Loucy (cell line): Measurements from ENCODE around the gene CUL3.

ENCODE experiments used
- EZH2phosphoT487 ChIP-seq: fragments of 200-600 bp; IDR thresholded peaks from 2 replicates; pipeline ENCODE4 v1.6.1; 2018; ENCODE audit warnings: antibody characterized with exemption, mild to moderate bottlenecking, moderate library complexity, borderline replicate concordance
- TF ChIP-seq, protein P1 (sequence below): fragments of 200-600 bp; sonication (generic); conservative IDR thresholded peaks from 2 replicates; pipeline ENCODE4 v1.5.1; 2014; ENCODE audit warnings: mild to moderate bottlenecking, antibody characterized with exemption, low read length

DNA sequence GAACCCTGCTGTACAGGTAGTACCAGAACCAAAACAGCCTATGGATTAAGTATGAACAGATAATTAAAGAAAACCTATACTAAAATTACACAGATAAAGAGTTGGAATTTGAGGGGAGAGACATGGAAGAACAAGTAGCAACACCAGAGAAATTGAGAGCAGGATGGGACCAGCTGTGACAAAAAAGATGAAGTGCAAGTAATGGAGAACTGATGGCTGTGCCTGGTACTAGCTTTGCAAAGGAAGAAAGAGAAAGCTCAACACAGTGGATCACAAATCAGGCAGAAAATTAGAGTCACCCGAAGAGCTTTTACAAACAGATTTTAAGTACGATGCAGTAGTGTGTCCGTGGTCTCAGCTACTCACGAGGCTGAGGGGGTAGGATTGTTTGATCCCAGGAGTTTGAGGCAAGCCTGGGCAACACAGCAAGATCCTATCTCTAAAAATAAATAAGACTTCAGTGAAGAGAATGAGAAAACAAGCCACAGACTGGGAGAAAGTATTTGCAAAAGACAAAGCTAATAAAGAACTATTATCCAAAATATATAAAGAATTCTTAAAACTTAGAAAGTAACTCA lies 46.5 kb downstream of the CUL3 start:
- TF ChIP-seq, protein P1, sequence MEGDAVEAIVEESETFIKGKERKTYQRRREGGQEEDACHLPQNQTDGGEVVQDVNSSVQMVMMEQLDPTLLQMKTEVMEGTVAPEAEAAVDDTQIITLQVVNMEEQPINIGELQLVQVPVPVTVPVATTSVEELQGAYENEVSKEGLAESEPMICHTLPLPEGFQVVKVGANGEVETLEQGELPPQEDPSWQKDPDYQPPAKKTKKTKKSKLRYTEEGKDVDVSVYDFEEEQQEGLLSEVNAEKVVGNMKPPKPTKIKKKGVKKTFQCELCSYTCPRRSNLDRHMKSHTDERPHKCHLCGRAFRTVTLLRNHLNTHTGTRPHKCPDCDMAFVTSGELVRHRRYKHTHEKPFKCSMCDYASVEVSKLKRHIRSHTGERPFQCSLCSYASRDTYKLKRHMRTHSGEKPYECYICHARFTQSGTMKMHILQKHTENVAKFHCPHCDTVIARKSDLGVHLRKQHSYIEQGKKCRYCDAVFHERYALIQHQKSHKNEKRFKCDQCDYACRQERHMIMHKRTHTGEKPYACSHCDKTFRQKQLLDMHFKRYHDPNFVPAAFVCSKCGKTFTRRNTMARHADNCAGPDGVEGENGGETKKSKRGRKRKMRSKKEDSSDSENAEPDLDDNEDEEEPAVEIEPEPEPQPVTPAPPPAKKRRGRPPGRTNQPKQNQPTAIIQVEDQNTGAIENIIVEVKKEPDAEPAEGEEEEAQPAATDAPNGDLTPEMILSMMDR, result no peak
- no peak for TF ChIP-seq EZH2phosphoT487
